Activated T-helper 1 cell treated with anti-CD3 and anti-CD28 coated beads, Interleukin-12 subunit alpha, Interleukin-12 subunit beta, Interleukin-2, Interleukin-4 antibody, amounts not matched to agents 30 ng/mL and 10 ng/mL and 1 ng/mL, durations not matched to agents 14 hours and 24 hours and 36 hours (primary cell): Measurements from ENCODE around the gene INMT. TPM values are rescaled to one million over a fixed set of nuclear protein-coding genes. Genes with fewer than 3 reads are reported as not detected.

Experiments used
- DNase-seq: peaks from one replicate; pipeline ENCODE4 v3.0.0; 2021; ENCODE audit warnings: low spot score
- H3K27ac Mint-ChIP-seq: one replicate; pipeline ENCODE4 v1.8.0; 2021; ENCODE audit warnings: mild to moderate bottlenecking, mixed read lengths
- H3K27me3 Mint-ChIP-seq: one replicate; pipeline ENCODE4 v1.8.0; 2022; ENCODE audit warnings: mild to moderate bottlenecking, moderate library complexity, mixed read lengths; ENCODE audit not compliant: insufficient read depth
- H3K36me3 Mint-ChIP-seq: one replicate; pipeline ENCODE4 v1.8.0; 2021; ENCODE audit warnings: low read depth, mixed read lengths
- H3K4me1 Mint-ChIP-seq: one replicate; pipeline ENCODE4 v1.8.0; 2021; ENCODE audit warnings: low read depth, mixed read lengths
- H3K4me3 Mint-ChIP-seq: one replicate; pipeline ENCODE4 v1.8.0; 2021; ENCODE audit warnings: mild to moderate bottlenecking, moderate library complexity, mixed read lengths
- H3K9me3 Mint-ChIP-seq: one replicate; pipeline ENCODE4 v1.8.0; 2021; ENCODE audit warnings: mixed read lengths
- intact Hi-C: fragments of 100-400 bp; cut with micrococcal nuclease; formaldehyde crosslinking; loops from one replicate; pipeline ENCODE4 v1.15.1; 2024
- total RNA-seq: library from RNA; stranded (reverse); gene quantifications from 2 replicates; pipeline ENCODE4 v1.2.3, GENCODE V29; 2022

INMT gene
- total RNA-seq, 1 donor from 2014 or later = 0.23 TPM

DNA sequence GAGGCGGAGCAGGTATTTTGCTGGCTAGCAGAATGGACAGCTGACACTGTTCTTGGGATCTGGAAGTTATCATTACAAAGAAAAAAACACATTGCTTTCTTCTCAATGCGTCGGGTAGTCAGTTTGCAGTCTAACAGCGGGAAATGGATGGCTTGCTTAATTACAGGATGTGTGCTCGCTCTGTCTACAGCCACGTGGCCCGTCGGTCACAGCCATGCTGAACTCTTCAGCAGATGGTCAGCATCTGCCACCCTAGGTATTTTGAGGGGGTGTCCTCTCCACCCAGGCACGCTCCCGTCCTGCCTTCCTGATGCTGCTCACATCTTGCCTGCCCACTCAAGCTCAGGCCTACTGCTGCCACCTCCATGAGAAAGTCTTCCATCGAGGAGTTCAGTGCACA, 20.4 kb upstream of the INMT start:
- DNase-seq = no peak
- intact Hi-C loops = no loop called here
- H3K4me3 Mint-ChIP-seq = no peak overlapping the region
- peaks cover 4% of the 10 kb centered on the region for H3K27me3 Mint-ChIP-seq
- H3K36me3 Mint-ChIP-seq = no peaks in the 10 kb centered on the region
- peaks cover 27% of the 10 kb centered on the region for H3K4me1 Mint-ChIP-seq
- no peak overlapping the region for H3K27ac Mint-ChIP-seq
- no peaks in the 10 kb centered on the region for H3K9me3 Mint-ChIP-seq

DNA sequence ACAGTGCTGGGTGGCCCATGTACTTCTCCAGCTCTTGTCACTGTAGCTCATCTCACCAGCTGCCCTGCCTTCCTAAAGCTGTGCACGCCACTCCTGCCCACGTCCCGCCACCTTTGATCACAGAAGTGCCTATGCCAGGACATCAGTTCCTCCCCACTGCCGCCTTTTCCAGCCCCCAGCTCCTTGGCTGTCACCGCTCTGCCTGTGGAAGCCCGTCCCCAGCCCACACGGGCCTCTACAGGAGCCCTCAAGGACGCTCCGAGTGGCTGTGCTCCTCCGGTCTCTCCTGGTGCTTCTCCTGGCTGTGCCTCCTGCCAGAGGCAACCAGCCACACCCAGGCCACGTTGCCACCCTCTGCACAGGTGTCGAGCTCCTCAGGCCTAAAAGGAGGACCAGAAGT, 19.3 kb upstream of the INMT start:
- intact Hi-C loops = no loop called here
- Mint-ChIP-seq H3K9me3 (no peaks in the 10 kb centered on the region), H3K4me3 (no peak overlapping the region), H3K4me1 (peaks cover 23% of the 10 kb centered on the region), H3K27me3 (peaks cover 4% of the 10 kb centered on the region), H3K36me3 (peaks cover 1% of the 10 kb centered on the region), H3K27ac (no peak overlapping the region)
- no peak for DNase-seq

DNA sequence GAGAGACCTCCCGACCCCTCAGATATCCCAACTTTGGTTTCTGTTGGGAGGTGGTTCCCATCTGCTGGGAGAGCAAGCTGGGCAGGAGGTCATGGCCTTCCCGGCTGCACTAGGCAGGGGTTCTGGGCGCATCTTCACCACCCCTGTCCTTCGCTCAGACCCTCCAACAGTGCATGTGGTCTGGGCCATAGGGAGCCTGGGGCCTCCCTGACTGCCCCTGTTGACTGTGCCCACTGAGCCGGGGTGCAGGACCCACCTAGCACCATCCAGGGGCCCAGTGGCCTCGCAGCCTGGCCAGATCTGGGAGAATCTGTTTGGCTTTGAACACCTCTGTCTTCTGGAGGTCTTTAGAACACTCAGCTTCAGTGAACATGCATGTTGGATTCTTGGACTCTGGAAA, 18.7 kb upstream of the INMT start:
- no peak for DNase-seq

DNA sequence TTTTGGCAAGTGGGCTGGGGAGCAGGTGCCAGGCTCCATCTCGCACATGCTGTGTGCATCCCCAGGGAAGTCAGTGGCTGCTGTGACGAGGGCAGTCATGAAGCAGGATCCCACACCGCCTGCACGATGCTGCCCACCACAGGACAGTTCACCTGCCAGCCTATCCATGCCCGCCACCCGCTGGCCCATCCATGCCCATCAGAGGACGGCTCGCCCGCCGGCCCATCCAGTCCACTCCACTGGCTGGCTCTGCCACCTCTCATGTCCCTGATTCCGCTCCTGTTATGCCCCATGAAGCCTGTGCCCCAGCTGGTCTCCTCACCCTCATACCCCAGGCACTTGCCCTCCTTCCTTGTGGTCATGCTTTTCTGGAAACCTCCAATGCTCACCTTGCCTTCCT, 18.2 kb upstream of the INMT start:
- Mint-ChIP-seq H3K27me3 (peaks cover 4% of the 10 kb centered on the region), H3K27ac (no peak overlapping the region), H3K4me1 (peaks cover 23% of the 10 kb centered on the region), H3K4me3 (no peak overlapping the region), H3K9me3 (no peaks in the 10 kb centered on the region), H3K36me3 (peaks cover 1% of the 10 kb centered on the region)
- DNase-seq = no peak
- intact Hi-C loops = no loop called here

More for the DNA sequence above, 18.7 kb upstream of the INMT start:
- Mint-ChIP-seq H3K36me3 (peaks cover 1% of the 10 kb centered on the region), H3K27ac (no peak overlapping the region), H3K27me3 (peaks cover 4% of the 10 kb centered on the region), H3K9me3 (no peaks in the 10 kb centered on the region), H3K4me3 (no peak overlapping the region), H3K4me1 (peaks cover 23% of the 10 kb centered on the region)
- intact Hi-C loops = no loop called here

DNA sequence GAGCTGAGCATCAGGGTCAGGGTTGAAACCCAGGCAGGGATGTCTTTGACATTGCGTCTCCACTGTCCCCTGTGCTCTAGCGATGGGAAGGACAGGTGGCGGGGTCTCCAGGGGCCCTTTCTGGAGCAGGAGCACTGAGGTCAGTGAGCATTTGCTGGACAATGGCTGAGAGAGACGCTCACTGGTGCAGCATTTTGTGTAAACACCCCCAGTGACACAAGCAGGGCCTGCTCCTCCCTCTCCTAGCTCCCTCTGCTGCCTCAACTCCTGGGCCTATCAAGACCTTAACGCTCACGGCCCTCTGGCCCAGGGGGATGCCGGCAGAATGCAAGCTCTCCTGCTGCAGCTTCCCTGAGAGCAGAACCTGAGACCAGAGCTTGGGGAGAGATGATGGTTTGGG, 17.4 kb upstream of the INMT start:
- Mint-ChIP-seq H3K36me3 (peaks cover 1% of the 10 kb centered on the region), H3K4me1 (peaks cover 23% of the 10 kb centered on the region)
- intact Hi-C loops = no loop called here

DNA sequence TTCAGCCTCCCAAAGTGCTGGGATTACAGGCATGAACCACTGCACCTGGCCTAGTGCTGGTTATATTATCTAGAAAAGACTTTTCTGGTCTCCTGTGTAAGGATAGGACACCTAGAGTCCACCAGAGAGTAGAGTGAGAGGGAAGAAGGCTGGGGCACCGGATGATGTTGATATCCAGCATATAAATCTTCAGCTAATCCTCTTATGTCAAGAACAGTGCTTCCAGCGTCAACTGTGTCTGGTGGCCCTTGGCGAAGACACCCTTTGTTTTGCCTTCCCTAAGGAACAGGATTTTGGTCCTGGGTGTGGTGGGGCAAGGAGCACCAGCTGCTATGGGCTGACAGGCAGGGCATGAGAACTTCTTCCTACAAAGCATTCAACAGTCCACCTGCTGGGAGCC, 16.3 kb upstream of the INMT start:
- Mint-ChIP-seq H3K9me3 (no peaks in the 10 kb centered on the region), H3K27me3 (peaks cover 4% of the 10 kb centered on the region), H3K36me3 (peaks cover 1% of the 10 kb centered on the region), H3K27ac (no peak overlapping the region), H3K4me1 (peaks cover 23% of the 10 kb centered on the region), H3K4me3 (no peak overlapping the region)
- no peak for DNase-seq
- intact Hi-C loops = no loop called here

More for the DNA sequence above, 17.4 kb upstream of the INMT start:
- no peaks in the 10 kb centered on the region for H3K9me3 Mint-ChIP-seq
- peaks cover 4% of the 10 kb centered on the region for H3K27me3 Mint-ChIP-seq
- no peak overlapping the region for H3K4me3 Mint-ChIP-seq
- no peak for DNase-seq
- H3K27ac Mint-ChIP-seq = no peak overlapping the region

DNA sequence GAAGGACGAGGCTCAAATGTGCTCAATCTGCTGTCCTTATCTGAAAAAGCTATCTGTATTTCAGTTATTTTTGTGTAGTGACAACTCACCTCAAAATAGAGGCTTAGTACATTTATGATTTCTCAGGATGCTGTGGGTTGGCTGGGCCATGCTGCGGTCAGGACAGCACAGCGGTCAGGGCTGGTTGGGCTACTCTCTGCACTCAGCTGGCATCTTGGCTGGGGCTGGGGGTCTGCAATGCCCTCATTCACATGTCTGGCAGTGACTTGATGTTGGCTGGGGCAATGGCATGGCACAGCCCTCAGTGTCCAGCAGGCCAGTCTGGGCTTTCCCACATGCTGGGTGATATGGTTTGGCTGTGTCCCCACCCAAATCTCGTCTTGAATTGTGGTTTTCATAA, 15.6 kb upstream of the INMT start:
- peaks cover 4% of the 10 kb centered on the region for H3K27me3 Mint-ChIP-seq
- no peaks in the 10 kb centered on the region for H3K9me3 Mint-ChIP-seq
- intact Hi-C loops = no loop called here
- no peak for DNase-seq
- H3K27ac Mint-ChIP-seq = no peak overlapping the region
- H3K4me3 Mint-ChIP-seq = no peak overlapping the region
- peaks cover 1% of the 10 kb centered on the region for H3K36me3 Mint-ChIP-seq
- peaks cover 23% of the 10 kb centered on the region for H3K4me1 Mint-ChIP-seq

DNA sequence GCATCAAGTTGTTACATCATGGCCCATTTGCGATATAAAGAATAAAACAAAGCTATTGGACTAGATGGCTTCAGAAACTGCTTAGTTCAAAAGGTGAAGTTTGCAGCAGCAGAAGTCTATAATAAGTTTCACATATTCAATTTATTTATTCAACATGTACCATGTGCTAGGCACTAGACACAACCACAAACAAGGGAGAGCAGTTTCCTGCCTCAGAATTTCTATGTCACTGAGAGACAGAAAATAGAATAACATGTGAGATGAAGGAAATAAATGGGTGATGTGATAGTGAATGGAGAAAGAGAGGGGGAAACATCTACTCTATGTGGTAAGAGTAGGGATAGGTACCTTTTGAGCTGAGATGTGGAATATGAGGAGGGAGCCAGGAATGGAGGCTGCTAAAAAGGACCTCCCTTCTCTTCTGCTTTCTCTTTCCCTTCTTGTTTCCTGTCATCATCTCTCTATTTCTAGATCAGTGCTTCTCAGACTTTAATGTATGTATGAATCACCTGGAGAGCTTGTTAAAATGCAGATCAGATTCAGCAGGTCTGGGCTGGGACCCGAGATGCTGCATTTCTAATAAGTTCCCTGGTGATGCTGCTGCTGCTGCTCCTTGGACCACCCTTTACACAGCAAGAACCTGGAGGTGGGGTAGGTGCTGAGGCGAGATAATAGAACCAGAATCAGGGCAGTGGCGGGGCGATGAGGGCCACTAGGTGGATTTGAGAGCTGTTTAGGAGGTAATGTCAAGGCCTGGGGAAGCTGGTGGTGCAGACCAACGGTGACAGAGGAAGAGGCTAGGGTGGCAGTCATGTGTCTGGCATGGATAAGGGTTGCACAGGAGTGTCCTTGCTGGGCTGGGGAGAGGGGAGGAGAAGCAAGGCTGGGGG, 13.7 kb upstream of the INMT start:
- DNase-seq = no peak
- H3K9me3 Mint-ChIP-seq = no peaks in the 10 kb centered on the region
- H3K4me3 Mint-ChIP-seq = peak overlapping the region; percentile 23
- peaks cover 2% of the 10 kb centered on the region for H3K27me3 Mint-ChIP-seq
- H3K4me1 Mint-ChIP-seq = peaks cover 23% of the 10 kb centered on the region
- intact Hi-C loops = no loop called here
- H3K36me3 Mint-ChIP-seq = peaks cover 1% of the 10 kb centered on the region
- H3K27ac Mint-ChIP-seq = peak overlapping the region; percentile 58

DNA sequence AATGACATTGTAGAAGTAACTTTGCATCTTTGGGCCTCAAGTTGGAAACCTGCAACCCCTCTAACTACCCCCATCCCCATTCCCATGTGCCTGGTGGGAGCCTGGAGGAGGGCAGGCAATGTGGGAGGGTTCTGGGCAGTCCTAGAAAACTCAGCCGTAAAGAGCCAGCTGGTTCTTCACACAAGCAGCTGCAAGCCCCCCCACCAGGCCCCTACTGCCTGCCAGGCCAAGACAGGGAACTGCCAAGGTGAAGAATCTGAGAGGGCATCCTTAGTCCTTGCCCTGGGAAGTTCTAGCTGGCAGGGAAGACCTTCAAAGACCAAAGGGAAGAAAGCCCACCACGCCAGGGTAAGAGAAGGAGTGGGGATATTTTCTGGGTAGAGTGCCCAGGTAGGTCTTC, 12.2 kb upstream of the INMT start:
- Mint-ChIP-seq H3K9me3 (no peaks in the 10 kb centered on the region), H3K4me3 (no peak overlapping the region), H3K27ac (no peak overlapping the region), H3K27me3 (peaks cover 4% of the 10 kb centered on the region), H3K36me3 (peaks cover 1% of the 10 kb centered on the region), H3K4me1 (peaks cover 34% of the 10 kb centered on the region)
- DNase-seq = no peak
- intact Hi-C loops = loop anchor here (1.0 to 10.0 kb wide), 8 partner anchors 12 to 465 kb away; no protein-coding TSS in a partner anchor

DNA sequence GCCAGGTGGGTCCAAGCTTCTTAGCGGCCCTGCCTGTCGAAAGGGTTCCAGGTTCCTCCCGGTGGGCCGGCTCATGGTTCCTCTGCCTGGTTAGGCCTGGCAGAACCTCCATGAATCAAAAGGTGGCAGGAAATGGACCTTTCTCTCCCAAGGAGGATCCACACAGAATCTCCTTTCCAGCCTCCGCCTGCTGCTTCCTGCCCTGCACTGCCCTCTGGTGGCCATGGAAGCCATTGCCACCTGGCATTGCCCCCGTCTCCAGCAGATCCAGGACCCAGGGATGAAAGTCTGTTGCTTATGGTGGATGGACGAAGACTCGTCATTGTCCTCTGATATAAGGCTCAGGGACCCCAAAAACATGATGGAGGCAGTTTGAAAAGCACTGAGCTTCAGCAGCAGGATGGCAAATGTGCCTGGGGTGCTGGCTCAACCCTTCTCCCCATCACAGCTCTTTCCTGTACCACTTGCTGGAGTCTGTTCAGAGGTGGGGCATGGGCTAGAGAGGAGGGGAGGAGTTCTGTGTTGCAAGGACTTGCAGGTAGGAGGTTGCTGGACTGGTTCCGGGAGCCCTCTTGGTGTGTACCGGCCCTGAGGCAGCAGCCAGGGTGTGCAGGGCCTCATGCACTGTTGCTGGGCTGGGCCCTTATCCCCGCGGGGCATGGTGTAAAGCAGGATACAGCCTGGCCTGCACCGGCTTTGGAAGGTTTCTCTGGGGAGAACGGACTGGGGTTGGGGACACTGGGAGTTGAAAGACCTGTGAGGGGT, 11.3 kb upstream of the INMT start:
- DNase-seq = peak; percentile 63
- intact Hi-C loops = loop anchor here (1.0 to 10.0 kb wide), 8 partner anchors 13 to 466 kb away; no protein-coding TSS in a partner anchor
- peaks cover 4% of the 10 kb centered on the region for H3K27me3 Mint-ChIP-seq
- H3K27ac Mint-ChIP-seq = no peak overlapping the region
- peaks cover 1% of the 10 kb centered on the region for H3K36me3 Mint-ChIP-seq
- H3K4me3 Mint-ChIP-seq = no peak overlapping the region
- H3K9me3 Mint-ChIP-seq = no peaks in the 10 kb centered on the region
- peaks cover 34% of the 10 kb centered on the region for H3K4me1 Mint-ChIP-seq

DNA sequence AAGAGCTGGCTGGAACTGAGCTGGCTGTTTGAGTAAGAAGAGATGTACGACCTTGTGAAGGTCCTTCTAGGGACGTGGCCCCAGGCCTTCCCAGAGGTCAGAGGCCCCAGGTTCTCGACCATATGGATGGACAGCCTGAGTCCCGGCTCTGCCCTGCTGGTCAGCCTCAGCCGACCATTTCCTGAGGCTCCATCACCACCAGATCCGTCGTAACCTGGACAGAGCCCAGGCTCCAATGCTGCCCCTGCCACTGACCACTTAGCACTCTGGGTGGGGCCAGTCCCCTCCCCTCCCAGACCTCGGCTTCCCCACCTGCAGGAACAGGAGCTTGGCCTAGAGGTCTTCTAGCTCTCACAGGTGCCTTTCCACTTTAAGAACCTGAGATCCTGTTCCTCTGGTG, 10.6 kb upstream of the INMT start:
- H3K9me3 Mint-ChIP-seq = no peaks in the 10 kb centered on the region
- H3K4me3 Mint-ChIP-seq = no peak overlapping the region
- DNase-seq = no peak
- H3K27ac Mint-ChIP-seq = no peak overlapping the region
- peaks cover 34% of the 10 kb centered on the region for H3K4me1 Mint-ChIP-seq
- H3K36me3 Mint-ChIP-seq = peaks cover 1% of the 10 kb centered on the region
- H3K27me3 Mint-ChIP-seq = peaks cover 4% of the 10 kb centered on the region
- intact Hi-C loops = loop anchor here (2.0 to 10.0 kb wide), 2 partner anchors 28 to 466 kb away; no protein-coding TSS in a partner anchor

DNA sequence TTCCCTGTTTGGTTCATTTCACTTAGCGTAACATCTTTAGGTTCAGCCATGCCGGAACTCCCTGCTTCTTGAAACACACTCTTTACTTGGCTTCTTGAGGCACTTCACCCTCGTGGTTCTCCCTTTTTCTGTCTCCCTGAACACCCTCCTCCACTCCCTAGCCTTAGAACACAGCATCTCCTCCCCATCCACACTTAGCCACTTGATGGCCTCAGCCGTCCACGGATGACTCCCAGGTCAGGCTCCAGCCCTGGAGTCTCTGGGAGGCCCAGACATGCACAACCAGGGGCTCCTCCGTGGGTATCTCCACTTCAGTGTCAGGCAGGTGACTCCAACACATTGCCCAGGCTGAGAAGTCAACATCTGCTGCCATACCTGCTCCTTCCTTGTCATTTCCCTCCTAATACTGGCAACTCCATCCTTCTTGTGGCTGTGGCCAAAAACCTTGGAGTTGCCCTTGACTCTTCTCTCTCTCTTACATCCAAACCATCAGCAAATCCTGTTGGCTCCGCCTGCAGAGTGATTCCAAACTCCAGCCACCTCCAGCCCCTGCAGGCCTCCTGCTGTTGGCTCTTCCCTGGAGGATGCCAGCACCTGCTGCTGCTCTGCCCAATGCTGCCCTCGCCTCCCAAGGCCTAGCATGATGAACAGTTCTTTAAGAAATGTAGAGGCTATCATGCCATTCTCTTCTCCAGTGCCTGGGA, 8.4 kb upstream of the INMT start:
- H3K36me3 Mint-ChIP-seq = no peaks in the 10 kb centered on the region
- H3K4me1 Mint-ChIP-seq = peaks cover 19% of the 10 kb centered on the region
- H3K27me3 Mint-ChIP-seq = peaks cover 4% of the 10 kb centered on the region
- no peak overlapping the region for H3K27ac Mint-ChIP-seq
- intact Hi-C loops = loop anchor here (10.0 kb wide), 1 partner anchor 469 kb away; no protein-coding TSS in a partner anchor
- no peak for DNase-seq
- H3K9me3 Mint-ChIP-seq = no peaks in the 10 kb centered on the region
- H3K4me3 Mint-ChIP-seq = no peak overlapping the region
